Measurements from ENCODE around the gene RHBDF2.

RHBDF2 gene

DNA sequence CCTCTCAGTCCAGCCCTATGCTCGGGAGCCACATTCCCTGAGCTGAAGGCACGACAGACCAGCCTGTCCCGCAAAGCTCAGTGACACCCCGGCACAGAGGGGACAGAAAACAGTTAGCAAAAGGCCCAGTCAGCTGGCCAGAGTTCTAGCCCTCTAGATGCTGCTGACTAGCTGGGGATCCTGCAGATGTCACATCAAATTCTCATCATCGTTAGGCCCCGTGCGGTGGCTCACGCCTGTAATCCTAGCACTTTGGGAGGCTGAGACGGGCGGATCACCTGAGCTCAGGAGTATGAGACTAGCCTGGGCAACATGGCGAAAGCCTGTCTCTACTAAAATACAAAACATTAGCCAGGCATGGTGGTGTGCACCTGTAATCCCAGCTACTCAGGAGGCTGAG lies 65.5 kb downstream of the RHBDF2 start:
- 93% methylated on average over 11 of the region's 11 CpGs for WGBS
- H3K9me3 ChIP-seq (ENCODE audit: insufficient read depth, low read depth, low read length) = no peaks in the 10 kb centered on the region
- H3K4me1 ChIP-seq (ENCODE audit: insufficient read depth, low read length) = peaks cover 37% of the 10 kb centered on the region
- H3K27me3 ChIP-seq (ENCODE audit: insufficient read depth, low read length) = no peaks in the 10 kb centered on the region
- no peak overlapping the region for H3K4me3 ChIP-seq (ENCODE audit: low read length)
- no peak overlapping the region for H3K9ac ChIP-seq (ENCODE audit: low read depth, low read length)
- no peaks in the 10 kb centered on the region for H3K36me3 ChIP-seq (ENCODE audit: insufficient read depth, low read length)
- H3K27ac ChIP-seq (ENCODE audit: low read depth, low read length) = no peak overlapping the region; the same call in 1 of the 2 replicates

DNA sequence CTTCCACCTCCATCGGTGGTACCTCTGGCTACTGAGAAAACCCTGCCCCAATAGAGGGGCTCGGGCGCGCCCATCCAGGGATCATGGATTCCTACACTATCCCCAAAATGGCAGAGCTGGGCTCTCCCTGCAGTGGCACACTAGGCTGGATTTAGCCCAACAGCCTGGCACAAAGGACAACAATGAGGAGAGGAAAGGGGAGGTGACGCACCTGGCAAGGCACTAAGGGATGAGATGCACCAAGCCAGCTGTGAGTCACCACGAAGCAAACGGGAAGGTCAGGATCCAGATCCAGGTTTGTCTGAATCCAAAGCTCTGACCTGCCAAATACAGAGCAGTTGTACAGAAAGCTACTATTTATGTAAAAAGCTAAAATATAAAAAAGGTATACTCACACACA lies 66.4 kb downstream of the RHBDF2 start:
- Histone ChIP-seq H3K27me3 (ENCODE audit: insufficient read depth, low read length) (no peaks in the 10 kb centered on the region), H3K9ac (ENCODE audit: low read depth, low read length) (no peak overlapping the region), H3K36me3 (ENCODE audit: insufficient read depth, low read length) (no peaks in the 10 kb centered on the region), H3K9me3 (ENCODE audit: insufficient read depth, low read depth, low read length) (no peaks in the 10 kb centered on the region), H3K4me1 (ENCODE audit: insufficient read depth, low read length) (peaks cover 42% of the 10 kb centered on the region), H3K4me3 (ENCODE audit: low read length) (no peak overlapping the region), H3K27ac (ENCODE audit: low read depth, low read length) (no peak overlapping the region)
- 96% methylated on average over 7 of the region's 7 CpGs for WGBS

DNA sequence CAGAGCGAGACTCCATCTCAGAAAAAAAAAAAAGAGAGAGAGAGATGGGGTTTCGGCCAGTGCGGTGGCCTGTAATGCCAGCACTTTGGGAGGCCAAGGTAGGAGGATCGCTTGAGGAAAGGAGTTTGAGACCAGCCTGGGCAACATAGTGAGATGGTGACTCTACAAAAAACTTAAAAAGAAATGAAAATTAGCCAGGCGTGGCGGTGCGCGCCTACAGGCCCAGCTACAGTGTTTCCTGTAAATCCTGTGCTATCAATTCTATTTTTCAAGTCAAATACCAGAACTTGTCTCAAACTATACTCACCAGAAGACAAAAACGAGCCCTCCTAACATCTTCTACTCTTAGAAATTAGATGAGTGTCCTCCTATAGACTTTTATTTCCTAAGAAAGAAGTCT lies 67.5 kb downstream of the RHBDF2 start:
- no peak overlapping the region for H3K27ac ChIP-seq (ENCODE audit: low read depth, low read length)
- H3K27me3 ChIP-seq (ENCODE audit: insufficient read depth, low read length) = no peaks in the 10 kb centered on the region
- no peaks in the 10 kb centered on the region for H3K36me3 ChIP-seq (ENCODE audit: insufficient read depth, low read length)
- peaks cover 35% of the 10 kb centered on the region for H3K4me1 ChIP-seq (ENCODE audit: insufficient read depth, low read length)
- no peak overlapping the region for H3K9ac ChIP-seq (ENCODE audit: low read depth, low read length)
- no peaks in the 10 kb centered on the region for H3K9me3 ChIP-seq (ENCODE audit: insufficient read depth, low read depth, low read length)
- WGBS = 95% methylated on average over 9 of the region's 9 CpGs
- no peak overlapping the region for H3K4me3 ChIP-seq (ENCODE audit: low read length)

DNA sequence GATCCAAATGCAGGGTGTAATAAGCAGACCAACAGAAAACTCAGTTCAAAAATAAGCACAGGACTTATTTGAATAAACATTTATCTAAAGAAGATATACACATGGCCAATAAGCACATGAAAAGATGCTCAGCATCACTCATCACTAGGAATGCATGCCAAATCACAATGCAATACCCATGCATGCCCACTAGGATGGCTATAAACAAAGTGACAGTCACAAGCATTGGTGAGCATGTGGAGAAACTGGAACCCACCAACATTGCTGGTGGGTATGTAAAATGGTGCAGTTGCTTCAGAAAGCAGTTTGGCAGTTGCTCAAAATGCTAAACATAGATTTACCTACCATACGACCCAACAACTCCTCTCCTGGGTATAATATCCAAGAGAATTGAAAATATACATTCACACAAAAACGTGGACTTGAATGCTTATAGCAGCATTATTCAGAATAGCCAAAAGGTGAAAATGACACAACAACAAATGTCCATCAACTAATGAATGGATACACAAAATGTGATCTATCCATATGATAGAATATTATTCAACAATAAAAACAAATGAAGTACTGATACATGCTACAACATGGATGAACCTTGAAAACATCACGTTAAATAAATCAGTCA lies 68.4 kb downstream of the RHBDF2 start:
- Histone ChIP-seq H3K27me3 (ENCODE audit: insufficient read depth, low read length) (no peaks in the 10 kb centered on the region), H3K9ac (ENCODE audit: low read depth, low read length) (no peak overlapping the region), H3K9me3 (ENCODE audit: insufficient read depth, low read depth, low read length) (no peaks in the 10 kb centered on the region), H3K27ac (ENCODE audit: low read depth, low read length) (no peak overlapping the region), H3K4me1 (ENCODE audit: insufficient read depth, low read length) (peaks cover 28% of the 10 kb centered on the region), H3K4me3 (ENCODE audit: low read length) (no peak overlapping the region), H3K36me3 (ENCODE audit: insufficient read depth, low read length) (no peaks in the 10 kb centered on the region)
- 84% methylated on average over 3 of the region's 3 CpGs for WGBS

DNA sequence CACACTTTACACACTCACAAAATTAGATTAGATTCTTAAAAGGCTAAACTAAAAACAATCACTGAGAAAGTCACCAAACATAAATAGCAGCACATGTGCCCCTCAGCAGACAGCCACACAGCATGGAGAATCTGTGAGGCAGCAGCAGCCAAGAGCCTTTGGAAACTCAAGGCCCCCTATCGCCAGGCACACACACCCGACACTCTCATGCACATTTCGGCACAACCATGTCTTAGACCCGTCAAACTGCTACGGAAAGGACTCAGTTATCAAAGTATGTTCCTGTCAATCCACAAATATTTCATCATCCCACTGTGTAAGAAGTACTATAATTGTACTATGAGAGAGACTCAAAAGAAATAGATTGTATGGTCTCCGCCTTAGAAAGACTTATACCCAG lies 69.2 kb downstream of the RHBDF2 start:
- WGBS = 87% methylated on average over 6 of the region's 6 CpGs
- Histone ChIP-seq H3K27ac (ENCODE audit: low read depth, low read length) (no peak overlapping the region), H3K36me3 (ENCODE audit: insufficient read depth, low read length) (no peaks in the 10 kb centered on the region), H3K9me3 (ENCODE audit: insufficient read depth, low read depth, low read length) (no peaks in the 10 kb centered on the region), H3K27me3 (ENCODE audit: insufficient read depth, low read length) (no peaks in the 10 kb centered on the region), H3K9ac (ENCODE audit: low read depth, low read length) (no peak overlapping the region), H3K4me1 (ENCODE audit: insufficient read depth, low read length) (peaks cover 28% of the 10 kb centered on the region), H3K4me3 (ENCODE audit: low read length) (no peak overlapping the region)

DNA sequence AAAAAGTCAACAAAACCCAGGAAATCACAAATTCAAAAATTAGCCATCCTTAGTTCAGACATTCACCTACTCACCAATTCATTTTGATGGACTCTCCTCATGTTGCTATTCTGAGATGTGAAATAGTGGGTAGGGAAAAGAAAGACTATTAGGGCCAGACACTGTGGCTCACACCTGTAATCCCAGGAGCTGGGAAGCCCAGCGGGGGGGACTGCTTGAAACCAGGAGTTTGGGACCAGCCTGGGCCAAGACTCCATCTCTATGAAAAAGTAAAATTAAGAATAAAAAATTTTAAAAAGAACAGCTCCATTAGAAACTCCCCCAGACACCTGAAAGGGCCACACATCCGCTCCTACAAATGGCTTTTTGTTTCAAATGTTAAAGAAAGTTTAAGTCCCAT lies 69.7 kb downstream of the RHBDF2 start:
- no peak overlapping the region for H3K4me3 ChIP-seq (ENCODE audit: low read length)
- H3K4me1 ChIP-seq (ENCODE audit: insufficient read depth, low read length) = peaks cover 28% of the 10 kb centered on the region
- no peak overlapping the region for H3K9ac ChIP-seq (ENCODE audit: low read depth, low read length)
- H3K9me3 ChIP-seq (ENCODE audit: insufficient read depth, low read depth, low read length) = no peaks in the 10 kb centered on the region
- H3K36me3 ChIP-seq (ENCODE audit: insufficient read depth, low read length) = no peaks in the 10 kb centered on the region
- no peak overlapping the region for H3K27ac ChIP-seq (ENCODE audit: low read depth, low read length)
- 73% methylated on average over 2 of the region's 2 CpGs for WGBS
- no peaks in the 10 kb centered on the region for H3K27me3 ChIP-seq (ENCODE audit: insufficient read depth, low read length)

DNA sequence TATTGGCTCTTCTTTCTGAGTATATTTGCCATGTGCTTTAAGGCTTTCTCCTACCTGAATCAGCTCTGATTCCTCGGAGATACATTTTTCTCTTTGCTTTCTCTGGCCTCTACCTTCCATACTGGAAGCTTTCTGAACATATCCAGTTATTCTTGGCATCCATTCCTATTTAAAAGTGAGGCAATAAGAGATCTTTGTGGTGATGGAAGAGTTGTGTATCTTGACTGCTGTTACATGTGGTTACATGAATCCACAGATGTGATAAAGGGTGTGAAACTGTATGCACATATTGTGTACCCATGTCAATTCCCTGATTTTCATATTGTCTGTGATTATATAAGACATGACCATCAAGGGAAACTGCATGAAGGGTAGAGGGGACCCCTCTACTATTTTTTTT lies 72.7 kb downstream of the RHBDF2 start:
- H3K27me3 ChIP-seq (ENCODE audit: insufficient read depth, low read length) = no peaks in the 10 kb centered on the region
- no peak overlapping the region for H3K9ac ChIP-seq (ENCODE audit: low read depth, low read length)
- no peaks in the 10 kb centered on the region for H3K36me3 ChIP-seq (ENCODE audit: insufficient read depth, low read length)
- WGBS = 100% methylated on average over 1 of the region's 1 CpG
- H3K4me1 ChIP-seq (ENCODE audit: insufficient read depth, low read length) = peaks cover 28% of the 10 kb centered on the region
- H3K27ac ChIP-seq (ENCODE audit: low read depth, low read length) = no peak overlapping the region
- no peak overlapping the region for H3K4me3 ChIP-seq (ENCODE audit: low read length)
- no peaks in the 10 kb centered on the region for H3K9me3 ChIP-seq (ENCODE audit: insufficient read depth, low read depth, low read length)

DNA sequence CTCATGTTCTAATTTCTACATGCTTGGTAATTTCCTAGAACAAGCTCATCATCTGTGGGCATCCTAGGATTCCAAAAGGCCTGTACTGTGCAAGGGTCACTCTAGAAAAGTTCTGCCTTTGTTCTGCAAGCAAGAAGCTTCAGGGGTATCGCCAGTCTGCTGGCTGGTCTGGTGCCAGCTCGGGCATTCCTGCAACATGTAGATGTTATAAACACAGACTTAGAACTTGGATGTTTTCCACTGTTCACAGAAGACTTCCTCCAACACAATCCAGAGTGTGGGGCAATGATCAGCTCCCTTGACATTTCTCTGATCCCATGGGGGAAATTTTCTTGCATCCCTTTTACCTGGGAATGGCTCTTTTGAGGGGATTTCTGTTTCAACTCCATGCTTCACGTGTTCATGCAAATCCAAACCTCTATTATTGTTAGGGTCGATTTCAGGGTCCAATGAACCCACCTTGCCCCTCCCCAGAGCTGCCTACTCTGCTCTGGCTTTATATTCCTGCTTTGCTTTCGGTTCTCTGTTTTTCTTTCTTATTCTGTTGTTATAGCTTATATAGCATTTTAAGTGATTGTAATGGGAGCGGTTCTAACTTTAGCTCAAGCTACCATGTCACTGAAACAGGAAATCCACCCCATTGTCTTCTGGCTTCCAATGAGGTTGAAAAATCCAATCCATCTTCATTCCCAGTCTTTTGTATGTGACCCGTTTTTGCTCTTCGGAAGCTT lies 73.6 kb downstream of the RHBDF2 start:
- H3K27me3 ChIP-seq (ENCODE audit: insufficient read depth, low read length) = no peaks in the 10 kb centered on the region
- no peaks in the 10 kb centered on the region for H3K9me3 ChIP-seq (ENCODE audit: insufficient read depth, low read depth, low read length)
- H3K9ac ChIP-seq (ENCODE audit: low read depth, low read length) = no peak overlapping the region
- no peak overlapping the region for H3K4me3 ChIP-seq (ENCODE audit: low read length)
- 93% methylated on average over 7 of the region's 8 CpGs for WGBS
- no peak overlapping the region for H3K27ac ChIP-seq (ENCODE audit: low read depth, low read length)
- no peaks in the 10 kb centered on the region for H3K36me3 ChIP-seq (ENCODE audit: insufficient read depth, low read length)
- H3K4me1 ChIP-seq (ENCODE audit: insufficient read depth, low read length) = peaks cover 28% of the 10 kb centered on the region

DNA sequence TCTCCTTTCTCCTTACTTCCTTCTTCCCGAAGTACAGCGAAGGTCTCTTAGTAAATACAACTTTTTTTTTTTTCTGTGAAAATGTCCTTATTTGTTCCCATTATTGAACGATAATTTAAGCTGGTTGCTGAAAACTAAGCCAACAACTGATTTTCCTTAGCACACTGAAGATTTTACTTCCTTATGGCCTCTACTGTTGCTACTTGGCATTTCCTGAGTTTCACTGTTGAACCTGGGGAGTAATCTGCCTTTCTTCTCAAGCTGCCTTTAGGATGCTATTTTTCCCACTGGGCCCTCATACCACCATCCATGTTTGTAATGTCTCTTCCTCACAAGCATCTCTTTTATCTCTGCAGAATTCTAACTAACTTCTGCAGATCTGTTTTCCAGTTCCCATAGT lies 74.4 kb downstream of the RHBDF2 start:
- Histone ChIP-seq H3K4me3 (ENCODE audit: low read length) (no peak overlapping the region), H3K9ac (ENCODE audit: low read depth, low read length) (no peak overlapping the region), H3K27me3 (ENCODE audit: insufficient read depth, low read length) (no peaks in the 10 kb centered on the region), H3K4me1 (ENCODE audit: insufficient read depth, low read length) (peaks cover 21% of the 10 kb centered on the region; the same call in 1 of the 2 replicates), H3K9me3 (ENCODE audit: insufficient read depth, low read depth, low read length) (no peaks in the 10 kb centered on the region), H3K36me3 (ENCODE audit: insufficient read depth, low read length) (no peaks in the 10 kb centered on the region), H3K27ac (ENCODE audit: low read depth, low read length) (no peak overlapping the region)
- 98% methylated on average over 3 of the region's 3 CpGs for WGBS

DNA sequence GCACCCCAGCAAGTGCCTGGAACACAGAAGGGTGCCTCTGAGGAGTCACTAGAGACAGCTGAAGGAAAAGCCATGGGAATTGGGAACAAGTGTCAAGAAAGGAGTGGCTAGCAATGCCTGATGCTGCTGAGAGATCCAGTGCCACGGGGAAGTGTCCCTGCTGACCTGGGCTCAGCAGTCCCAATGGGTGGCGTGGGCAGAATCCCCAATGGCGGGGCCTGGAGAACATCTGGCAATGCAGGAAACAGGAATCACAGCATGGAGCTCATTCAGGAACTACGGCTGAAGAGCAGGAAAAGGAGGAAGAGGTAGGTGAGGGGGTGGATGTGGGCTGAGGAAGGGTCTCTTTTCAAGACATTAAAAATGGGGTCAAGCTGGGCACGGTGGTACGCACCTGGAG lies 78.4 kb downstream of the RHBDF2 start:
- 0 out of 2 replicates have a peak, but pooled peaks cover 3% of the 10 kb centered on the region for H3K4me1 ChIP-seq (ENCODE audit: insufficient read depth, low read length)
- no peak overlapping the region for H3K4me3 ChIP-seq (ENCODE audit: low read length)
- no peak overlapping the region for H3K27ac ChIP-seq (ENCODE audit: low read depth, low read length)
- WGBS = 91% methylated on average over 6 of the region's 6 CpGs
- no peaks in the 10 kb centered on the region for H3K36me3 ChIP-seq (ENCODE audit: insufficient read depth, low read length)
- H3K9me3 ChIP-seq (ENCODE audit: insufficient read depth, low read depth, low read length) = no peaks in the 10 kb centered on the region
- no peaks in the 10 kb centered on the region for H3K27me3 ChIP-seq (ENCODE audit: insufficient read depth, low read length)
- no peak overlapping the region for H3K9ac ChIP-seq (ENCODE audit: low read depth, low read length)

DNA sequence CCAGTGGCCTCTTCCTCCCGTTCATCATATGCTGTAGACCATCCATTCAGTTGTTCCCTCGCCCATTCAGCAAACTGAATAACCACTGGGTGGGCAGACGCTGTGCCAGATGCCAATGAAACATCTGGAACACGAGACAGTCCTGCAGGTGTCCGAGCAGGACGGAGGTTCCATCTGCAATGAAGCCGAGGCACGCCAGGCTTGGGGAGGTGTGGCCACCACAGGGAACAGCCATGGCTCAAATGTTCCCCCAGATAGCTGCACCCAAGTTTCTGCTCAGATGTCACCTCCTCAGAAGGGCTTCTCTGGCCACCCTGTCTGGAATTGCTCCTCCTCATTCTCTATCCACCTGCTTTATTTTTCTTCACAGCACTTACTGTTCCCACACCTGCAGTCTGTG lies 78.8 kb downstream of the RHBDF2 start:
- no peaks in the 10 kb centered on the region for H3K9me3 ChIP-seq (ENCODE audit: insufficient read depth, low read depth, low read length)
- H3K4me3 ChIP-seq (ENCODE audit: low read length) = no peak overlapping the region
- H3K9ac ChIP-seq (ENCODE audit: low read depth, low read length) = no peak overlapping the region
- no peaks in the 10 kb centered on the region for H3K27me3 ChIP-seq (ENCODE audit: insufficient read depth, low read length)
- H3K4me1 ChIP-seq (ENCODE audit: insufficient read depth, low read length) = 0 out of 2 replicates have a peak, but pooled peaks cover 3% of the 10 kb centered on the region
- H3K27ac ChIP-seq (ENCODE audit: low read depth, low read length) = no peak overlapping the region
- WGBS = 93% methylated on average over 8 of the region's 8 CpGs
- peaks cover 3% of the 10 kb centered on the region; the same call in 1 of the 2 replicates for H3K36me3 ChIP-seq (ENCODE audit: insufficient read depth, low read length)

Measured in HUES64 (cell line).